COLO829 (cell line): ENCODE measurements around the gene MRPL2.

Experiments used
- DNase-seq: peaks from one replicate; pipeline ENCODE4 v3.0.0; 2012; ENCODE audit warnings: low spot score

MRPL2 gene

GRCh38 chr6:43059168-43060033, at the start of gene MRPL2, which contains the start of gene KLC4:
Gene MRPL2 (minus strand): TSS chr6:43059434. CDS start chr6:43059381, 53 bp downstream.
Gene KLC4 (plus strand): TSS chr6:43059631. CDS start chr6:43061336, 1,705 bp downstream.
- DNase-seq: peak; percentile 100

- DNase-seq: no peak
Observed at GRCh38 chr6:43107344-43108062, 48.3 kb upstream of the MRPL2 start.

- no peak for DNase-seq
Observed at GRCh38 chr6:43105538-43106222, 46.4 kb upstream of the MRPL2 start.

GRCh38 chr6:43103253-43103876, 44.1 kb upstream of the MRPL2 start:
- no peak for DNase-seq

- no peak for DNase-seq
Observed at GRCh38 chr6:43101497-43101896, 42.3 kb upstream of the MRPL2 start.

GRCh38 chr6:43097502-43097901, 38.3 kb upstream of the MRPL2 start:
- no peak for DNase-seq

GRCh38 chr6:43097098-43097489, 37.9 kb upstream of the MRPL2 start:
- no peak for DNase-seq

- peak; percentile 83 for DNase-seq
Observed at GRCh38 chr6:43096451-43097097, 37.3 kb upstream of the MRPL2 start.

DNA sequence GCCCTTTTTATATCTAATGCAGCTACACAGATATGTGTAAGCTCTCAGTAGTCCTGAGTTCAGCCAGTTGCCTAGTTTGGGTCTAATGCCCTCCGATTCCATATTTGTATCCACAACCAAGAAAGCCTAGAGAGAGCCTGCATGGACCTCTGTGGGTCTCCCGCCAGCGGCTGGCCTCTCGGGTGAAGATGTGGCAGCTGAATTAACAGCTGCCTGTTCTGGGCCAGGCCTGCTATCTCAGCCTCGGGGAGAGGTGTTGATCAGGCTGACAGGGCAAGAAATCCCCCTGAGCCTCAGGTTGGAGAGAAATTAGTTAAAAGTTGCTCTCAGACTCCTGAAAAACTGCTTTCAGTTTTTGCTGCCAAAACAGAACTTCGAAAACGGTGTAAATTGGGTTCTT, 36.7 kb upstream of the MRPL2 start:
- DNase-seq: no peak

- DNase-seq: no peak
Observed at GRCh38 chr6:43093436-43094289, 34.4 kb upstream of the MRPL2 start.

DNA sequence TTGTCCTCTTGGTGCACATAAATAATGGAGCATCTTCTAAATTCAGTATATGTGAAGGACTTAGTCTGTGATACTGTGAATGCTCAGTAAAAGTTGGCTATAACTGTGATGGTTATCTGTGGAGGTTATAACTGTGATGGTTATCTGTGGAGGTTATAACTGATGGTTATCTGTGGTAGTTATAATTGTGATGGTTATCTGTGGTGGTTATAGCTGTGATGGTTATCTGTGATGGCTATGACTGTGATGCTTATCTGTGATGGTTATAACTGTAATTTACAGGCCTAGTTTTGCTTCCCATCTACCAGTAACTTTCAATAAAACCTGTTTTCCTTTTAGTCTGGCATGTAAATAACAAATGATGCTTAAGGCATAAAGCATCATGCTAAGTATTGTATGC, 33.4 kb upstream of the MRPL2 start:
- DNase-seq: no peak

GRCh38 chr6:43091436-43091991, 32.3 kb upstream of the MRPL2 start:
- DNase-seq: no peak

DNA sequence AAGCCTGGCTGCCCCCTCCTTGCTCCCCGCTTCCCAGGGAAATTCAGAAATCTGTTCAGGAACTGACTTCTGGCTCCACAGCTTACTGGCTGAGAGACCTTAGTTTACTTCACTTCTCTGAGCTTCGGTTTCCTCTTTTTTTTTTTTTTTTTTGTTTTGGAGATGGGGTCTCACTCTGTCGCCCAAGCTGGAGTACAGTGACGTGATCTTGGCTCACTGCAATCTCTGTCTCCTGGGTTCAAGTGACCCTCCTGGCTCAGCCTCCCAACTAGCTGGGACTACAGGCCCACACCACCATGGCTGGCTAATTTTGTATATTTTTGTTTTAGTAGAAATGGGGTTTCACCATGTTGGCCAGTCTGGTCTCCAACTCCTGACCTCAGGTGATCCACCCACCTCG, 31.8 kb upstream of the MRPL2 start:
- no peak for DNase-seq

DNA sequence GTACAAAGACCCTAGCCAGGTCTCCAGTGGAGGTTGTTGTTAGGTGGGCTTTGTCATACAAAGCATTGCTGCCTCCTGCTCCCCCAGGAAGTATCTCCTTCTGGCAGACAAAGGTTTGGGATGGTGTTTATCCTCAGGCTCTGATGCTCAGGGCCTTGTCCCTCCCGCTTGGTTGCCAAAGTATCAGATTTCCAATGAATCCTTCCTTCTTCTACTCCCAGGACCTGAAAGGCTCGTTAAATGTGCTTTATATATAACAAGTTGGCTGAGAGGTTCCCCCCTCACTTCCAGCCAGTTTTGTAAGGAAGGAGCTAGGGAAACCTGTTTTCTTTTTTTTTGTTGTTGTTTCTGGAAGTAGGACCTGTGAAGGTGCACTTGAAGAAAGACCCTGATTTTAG, 31.3 kb upstream of the MRPL2 start:
- DNase-seq: no peak

GRCh38 chr6:43089874-43090558, 30.8 kb upstream of the MRPL2 start:
- no peak for DNase-seq

- DNase-seq: peak; percentile 66
Observed at GRCh38 chr6:43089467-43089866, 30.2 kb upstream of the MRPL2 start.

DNA sequence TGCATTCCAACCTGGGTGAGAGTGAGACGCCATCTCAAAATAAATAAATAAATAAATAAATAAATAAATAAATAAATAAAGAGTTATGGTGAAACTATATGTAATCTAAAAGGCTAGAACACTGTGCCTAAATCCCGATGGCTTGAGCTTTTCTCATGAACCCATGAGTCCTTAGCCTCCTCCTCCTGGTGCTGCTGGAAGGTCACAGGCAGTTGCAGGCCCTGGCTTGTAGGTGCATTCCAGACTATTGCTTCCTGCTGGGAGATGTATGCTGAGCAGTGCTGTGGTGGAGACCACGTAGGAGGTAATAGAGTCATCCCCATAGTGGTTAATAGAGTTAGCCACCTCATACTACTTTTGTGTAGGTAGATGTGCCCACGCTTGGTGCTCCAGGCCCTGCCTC, 29.4 kb upstream of the MRPL2 start:
- no peak for DNase-seq

DNA sequence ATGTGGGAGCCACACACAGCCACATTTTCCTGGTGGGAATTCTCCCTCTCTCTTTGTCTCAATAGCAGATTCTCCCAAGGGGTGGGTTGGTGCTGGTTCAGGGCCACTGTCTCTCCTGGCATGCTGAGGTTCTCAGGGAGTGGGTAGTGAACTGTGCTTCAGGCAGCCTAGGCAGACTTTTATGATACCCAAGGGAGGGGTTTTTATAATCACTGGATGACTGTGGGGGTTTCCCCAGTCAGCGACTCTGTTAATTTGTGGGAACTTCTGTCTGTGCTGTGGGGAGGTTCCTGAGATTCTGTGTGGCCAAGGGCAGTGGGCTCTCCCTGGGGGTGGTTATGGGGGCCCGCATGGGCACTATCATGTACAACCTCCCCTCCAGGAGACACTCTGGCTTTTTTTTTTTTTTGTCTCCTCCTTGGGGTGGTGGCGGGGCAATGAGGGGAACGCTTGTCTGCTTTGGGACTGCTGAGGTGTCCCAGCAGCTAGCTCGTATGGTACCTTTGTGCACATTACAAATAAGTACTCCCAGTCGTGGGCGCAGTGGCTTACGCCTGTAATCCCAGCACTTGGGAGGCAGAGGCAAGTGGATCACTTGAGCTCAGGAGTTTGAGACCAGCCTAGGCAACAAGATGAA, 26.9 kb upstream of the MRPL2 start:
- DNase-seq: no peak
